ENCODE results near the gene CALML4. TPM values are rescaled to one million over a fixed set of nuclear protein-coding genes. Genes with fewer than 3 reads are reported as not detected.

The CALML4 gene
- total RNA-seq, 4 donors from 2014 or later = 3.0 to 5.1 (median 3.8) TPM

GRCh38 chr15:68220489-68220888 lies 15.4 kb upstream of the CALML4 start:
- peaks cover 0 to 5% of the 10 kb centered on the region in 2 donors for H3K4me1 ChIP-seq
- H3K4me3 ChIP-seq (replicated peaks in 1 of 3) = no peak overlapping the region
- intact Hi-C loops (cut with DNase I) = no loop called here
- H3K9me3 ChIP-seq = no peaks in the 10 kb centered on the region
- H3K27ac ChIP-seq = no peak overlapping the region
- peaks cover 0 to 4% of the 10 kb centered on the region in 2 donors for H3K36me3 ChIP-seq
- TF ChIP-seq POLR2A (IDR thresholded peaks at IDR 0.05) (no peak), CTCF (IDR thresholded peaks at IDR 0.05) (no peak)
- 89 to 98% methylated on average over 2 of the region's 2 CpGs for WGBS, 2 donors
- no peak for DNase-seq
- H3K27me3 ChIP-seq = no peaks in the 10 kb centered on the region

DNA sequence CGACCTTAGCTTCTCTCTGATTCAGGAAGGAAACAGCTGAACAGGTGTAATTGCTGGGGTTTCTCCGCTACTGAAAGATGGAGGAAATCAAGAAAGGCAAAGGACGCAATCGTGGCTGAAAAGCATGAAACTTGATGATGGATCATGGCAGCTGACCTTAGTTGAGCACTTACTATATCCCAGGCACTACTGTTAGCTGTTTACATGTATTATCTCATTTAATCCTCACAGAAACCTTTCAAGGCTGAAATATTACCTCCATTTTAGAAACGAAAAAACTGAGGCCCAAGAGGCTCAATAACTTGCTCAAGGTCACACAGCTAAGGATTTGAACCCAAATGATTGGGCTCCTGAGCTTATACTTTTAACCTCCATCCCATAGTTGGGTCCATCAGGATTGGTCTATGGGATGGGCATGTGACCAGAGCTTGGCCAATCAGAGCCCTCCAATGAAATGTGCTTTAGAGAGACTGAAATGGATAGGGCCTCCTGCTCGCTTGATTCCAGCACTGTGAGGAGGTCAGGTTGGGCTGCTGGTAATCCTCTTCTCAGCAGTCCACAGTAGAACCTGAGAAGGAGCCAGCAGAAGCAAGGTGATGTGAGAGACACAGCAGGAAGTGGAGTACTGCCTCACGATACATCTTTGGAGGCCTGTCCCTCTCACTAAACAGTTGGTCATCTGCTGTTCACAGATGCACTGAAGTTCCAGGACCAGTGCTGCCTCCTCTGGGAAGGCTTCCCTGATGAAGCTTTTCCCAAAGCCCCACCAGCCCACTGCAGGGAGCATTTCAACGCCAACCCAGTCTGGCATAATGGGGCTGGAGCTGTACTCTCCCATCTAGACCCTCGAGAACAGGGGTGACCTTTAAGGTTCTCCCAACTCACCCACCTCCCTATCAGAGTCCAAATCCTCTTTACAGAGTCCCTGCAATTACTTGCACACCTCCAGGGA lies 14.0 kb upstream of the CALML4 start:
- no peak for DNase-seq
- no peak for TF ChIP-seq POLR2A (IDR thresholded peaks at IDR 0.05)
- no peak for TF ChIP-seq CTCF (IDR thresholded peaks at IDR 0.05)
- Histone ChIP-seq H3K36me3 (peaks cover 0 to 4% of the 10 kb centered on the region in 2 donors), H3K9me3 (no peaks in the 10 kb centered on the region), H3K4me3 (replicated peaks in 1 of 3) (no peak overlapping the region), H3K27me3 (no peaks in the 10 kb centered on the region), H3K4me1 (peaks cover 0 to 5% of the 10 kb centered on the region in 2 donors), H3K27ac (no peak overlapping the region)
- intact Hi-C loops (cut with DNase I) = loop anchor here (10.0 kb wide), 1 partner anchor 164 kb away; the partner anchor contains the start of gene PIAS1
- 90 to 97% methylated on average over 9 of the region's 9 CpGs for WGBS, 2 donors

DNA sequence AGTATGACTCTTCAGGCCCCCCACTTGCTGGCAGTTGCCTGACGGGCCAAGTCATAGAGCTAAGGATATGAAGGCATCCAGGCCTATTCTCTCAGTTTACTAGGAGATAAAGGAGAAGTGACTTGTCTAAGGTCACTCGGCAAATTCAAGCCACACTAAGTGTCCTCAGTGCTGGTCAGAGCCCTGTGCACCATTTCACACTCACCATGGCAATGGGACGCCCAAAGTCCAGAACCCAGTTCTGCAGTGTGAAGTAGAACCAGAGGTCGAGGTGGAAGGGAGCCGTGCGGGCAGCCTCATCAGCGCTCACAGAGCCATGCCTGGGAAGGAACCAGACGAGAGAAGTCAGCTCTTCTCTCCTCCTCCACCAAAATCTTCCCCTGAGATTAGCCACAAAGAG lies 13.2 kb upstream of the CALML4 start:
- Histone ChIP-seq H3K27ac (no peak overlapping the region), H3K4me3 (replicated peaks in 1 of 3) (no peak overlapping the region), H3K9me3 (no peaks in the 10 kb centered on the region), H3K4me1 (peaks cover 0 to 5% of the 10 kb centered on the region in 2 donors), H3K36me3 (peaks cover 0 to 4% of the 10 kb centered on the region in 2 donors), H3K27me3 (no peaks in the 10 kb centered on the region)
- intact Hi-C loops (cut with DNase I) = loop anchor here (10.0 kb wide), 1 partner anchor 164 kb away; the partner anchor contains the start of gene PIAS1
- DNase-seq = no peak
- TF ChIP-seq CTCF (IDR thresholded peaks at IDR 0.05) (no peak), POLR2A (IDR thresholded peaks at IDR 0.05) (no peak)
- 93 to 98% methylated on average over 7 of the region's 8 CpGs for WGBS, 2 donors

GRCh38 chr15:68217341-68217740 lies 12.2 kb upstream of the CALML4 start:
- WGBS, 2 donors = 94 to 98% methylated on average over 4 of the region's 4 CpGs
- Histone ChIP-seq H3K36me3 (peaks cover 0 to 4% of the 10 kb centered on the region in 2 donors), H3K27me3 (no peaks in the 10 kb centered on the region), H3K4me1 (no peaks in the 10 kb centered on the region), H3K4me3 (replicated peaks in 1 of 3) (no peak overlapping the region), H3K27ac (no peak overlapping the region), H3K9me3 (no peaks in the 10 kb centered on the region)
- no peak for TF ChIP-seq POLR2A (IDR thresholded peaks at IDR 0.05)
- TF ChIP-seq CTCF (IDR thresholded peaks at IDR 0.05) = no peak
- intact Hi-C loops (cut with DNase I) = loop anchor here (10.0 kb wide), 1 partner anchor 163 kb away; the partner anchor contains the start of gene PIAS1
- no peak for DNase-seq

- H3K4me1 ChIP-seq = peaks cover 0 to 5% of the 10 kb centered on the region in 2 donors
- H3K36me3 ChIP-seq = peaks cover 0 to 4% of the 10 kb centered on the region in 2 donors
- H3K4me3 ChIP-seq (replicated peaks in 1 of 3) = no peak overlapping the region
- H3K9me3 ChIP-seq = no peaks in the 10 kb centered on the region
- intact Hi-C loops (cut with DNase I) = loop anchor here (10.0 kb wide), 1 partner anchor 160 kb away; the partner anchor contains the start of gene PIAS1
- no peak for DNase-seq
- H3K27ac ChIP-seq = no peak overlapping the region
- TF ChIP-seq POLR2A (IDR thresholded peaks at IDR 0.05) (no peak), CTCF (IDR thresholded peaks at IDR 0.05) (no peak)
- H3K27me3 ChIP-seq = no peaks in the 10 kb centered on the region
- WGBS, 2 donors = 79 to 98% methylated on average over 6 of the region's 6 CpGs
These were observed 9.7 kb upstream of the CALML4 start for GRCh38 chr15:68214838-68215254.
